Activated T-helper 1 cell treated with anti-CD3 and anti-CD28 coated beads, Interleukin-12 subunit alpha, Interleukin-12 subunit beta, Interleukin-2, Interleukin-4 antibody, amounts not matched to agents 30 ng/mL and 10 ng/mL and 1 ng/mL, durations not matched to agents 14 hours and 24 hours and 36 hours (primary cell): ENCODE data around the gene KCNG4. TPM values are rescaled to one million over a fixed set of nuclear protein-coding genes. Genes with fewer than 3 reads are reported as not detected.
A peak's percentile ranks its signal among the peaks of the same experiment; 100 is the strongest.

Source experiments
- DNase-seq: peaks from one replicate; pipeline ENCODE4 v3.0.0; 2021; ENCODE audit warnings: low spot score
- H3K27ac Mint-ChIP-seq: one replicate; pipeline ENCODE4 v1.8.0; 2021; ENCODE audit warnings: mild to moderate bottlenecking, mixed read lengths
- H3K27me3 Mint-ChIP-seq: one replicate; pipeline ENCODE4 v1.8.0; 2022; ENCODE audit warnings: mild to moderate bottlenecking, moderate library complexity, mixed read lengths; ENCODE audit not compliant: insufficient read depth
- H3K36me3 Mint-ChIP-seq: one replicate; pipeline ENCODE4 v1.8.0; 2021; ENCODE audit warnings: low read depth, mixed read lengths
- H3K4me1 Mint-ChIP-seq: one replicate; pipeline ENCODE4 v1.8.0; 2021; ENCODE audit warnings: low read depth, mixed read lengths
- H3K4me3 Mint-ChIP-seq: one replicate; pipeline ENCODE4 v1.8.0; 2021; ENCODE audit warnings: mild to moderate bottlenecking, moderate library complexity, mixed read lengths
- H3K9me3 Mint-ChIP-seq: one replicate; pipeline ENCODE4 v1.8.0; 2021; ENCODE audit warnings: mixed read lengths
- intact Hi-C: fragments of 100-400 bp; cut with micrococcal nuclease; formaldehyde crosslinking; loops from one replicate; pipeline ENCODE4 v1.15.1; 2024
- total RNA-seq: library from RNA; stranded (reverse); gene quantifications from 2 replicates; pipeline ENCODE4 v1.2.3, GENCODE V29; 2022

Gene KCNG4
- total RNA-seq, 1 donor from 2014 or later: not detected

DNA sequence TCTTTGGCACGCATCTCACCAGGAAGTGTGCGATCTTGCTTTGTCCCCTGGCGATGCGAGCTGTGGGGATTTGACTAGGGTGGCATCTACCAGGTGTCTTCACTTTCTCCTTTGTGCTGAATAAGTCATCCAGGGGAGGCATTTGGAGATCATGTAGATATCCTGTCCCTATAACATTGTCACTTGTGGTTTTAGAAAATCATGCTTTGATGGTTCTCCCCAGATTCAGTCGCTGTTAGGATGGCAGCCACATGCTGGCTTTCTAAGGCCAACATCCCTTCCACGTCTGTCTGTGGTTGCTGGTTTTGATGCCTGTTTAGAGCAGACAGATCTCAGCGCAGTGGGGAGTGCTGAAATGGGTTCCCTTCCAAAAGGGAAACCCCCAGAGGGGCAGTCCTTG, 46.3 kb downstream of the KCNG4 start:
- DNase-seq: no peak
- Mint-ChIP-seq H3K4me3 (no peak overlapping the region), H3K27me3 (no peaks in the 10 kb centered on the region), H3K36me3 (no peaks in the 10 kb centered on the region), H3K9me3 (no peaks in the 10 kb centered on the region), H3K4me1 (peaks cover 16% of the 10 kb centered on the region), H3K27ac (peak overlapping the region; percentile 56)
- intact Hi-C loops: no loop called here

DNA sequence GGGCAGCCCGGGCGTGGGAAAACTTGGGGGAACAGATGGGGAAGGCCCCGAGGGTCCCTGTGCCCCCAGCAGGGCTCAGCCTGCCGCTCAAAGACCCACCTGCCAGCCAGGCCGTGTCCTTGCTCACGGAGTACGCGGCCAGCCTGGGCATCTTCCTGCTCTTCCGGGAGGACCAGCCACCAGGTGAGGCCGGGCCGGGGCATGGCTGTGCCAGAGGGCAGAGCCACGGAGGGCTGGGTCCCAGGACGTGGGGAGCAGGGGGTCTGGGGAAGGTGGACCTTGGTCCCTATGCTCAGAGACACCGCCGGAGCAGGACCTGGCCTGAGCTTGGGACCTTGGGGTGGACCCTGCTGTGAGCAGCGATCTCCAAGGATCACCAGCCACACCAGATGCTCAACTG, 48.3 kb downstream of the KCNG4 start:
- Mint-ChIP-seq H3K9me3 (no peaks in the 10 kb centered on the region), H3K27me3 (no peaks in the 10 kb centered on the region), H3K4me1 (peaks cover 16% of the 10 kb centered on the region), H3K4me3 (no peak overlapping the region), H3K36me3 (no peaks in the 10 kb centered on the region), H3K27ac (no peak overlapping the region)
- intact Hi-C loops: no loop called here
- no peak for DNase-seq

DNA sequence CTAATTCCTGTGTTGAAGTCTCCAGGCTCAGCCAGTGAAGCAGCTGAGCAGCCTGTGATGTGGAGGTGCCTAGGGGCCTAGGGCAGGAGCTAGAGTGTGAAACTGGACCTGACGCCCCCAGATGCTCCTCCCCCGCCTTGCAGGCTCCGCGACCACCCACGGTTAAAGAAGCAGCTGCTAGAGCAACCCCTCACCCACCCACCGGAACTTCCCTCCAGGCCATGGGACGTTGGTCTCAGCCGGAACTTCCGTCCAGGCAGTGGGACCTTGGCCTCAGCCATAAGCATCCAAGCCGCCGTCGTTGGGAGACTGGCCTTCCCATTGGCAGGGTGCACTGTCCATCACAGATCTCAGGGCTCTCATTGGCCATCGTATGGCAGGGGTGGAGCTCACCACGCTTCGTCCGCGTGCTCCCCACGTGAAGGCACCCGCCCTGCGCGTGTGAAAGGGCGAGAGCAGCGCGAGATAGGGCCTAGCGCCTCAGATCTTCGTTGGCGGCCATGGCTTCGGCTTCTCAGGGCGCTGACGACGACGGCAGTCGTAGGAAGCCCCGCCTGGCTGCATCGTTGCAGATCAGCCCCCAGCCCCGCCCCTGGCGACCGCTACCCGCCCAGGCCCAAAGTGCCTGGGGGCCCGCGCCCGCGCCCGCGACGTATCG, 49.0 kb downstream of the KCNG4 start, which contains the start of gene ADAD2:
ADAD2 (plus strand) TSS at position 427 of the 658 bp plus-strand sequence; CDS start at position 501, 74 bp downstream.
- DNase-seq: no peak
- H3K9me3 Mint-ChIP-seq: no peaks in the 10 kb centered on the region
- intact Hi-C loops: no loop called here
- H3K4me1 Mint-ChIP-seq: peaks cover 19% of the 10 kb centered on the region
- H3K27ac Mint-ChIP-seq: no peak within 1 kb of the TSS
- H3K4me3 Mint-ChIP-seq: no peak within 1 kb of the TSS
- no peaks in the 10 kb centered on the region for H3K36me3 Mint-ChIP-seq
- H3K27me3 Mint-ChIP-seq: no peaks in the 10 kb centered on the region

DNA sequence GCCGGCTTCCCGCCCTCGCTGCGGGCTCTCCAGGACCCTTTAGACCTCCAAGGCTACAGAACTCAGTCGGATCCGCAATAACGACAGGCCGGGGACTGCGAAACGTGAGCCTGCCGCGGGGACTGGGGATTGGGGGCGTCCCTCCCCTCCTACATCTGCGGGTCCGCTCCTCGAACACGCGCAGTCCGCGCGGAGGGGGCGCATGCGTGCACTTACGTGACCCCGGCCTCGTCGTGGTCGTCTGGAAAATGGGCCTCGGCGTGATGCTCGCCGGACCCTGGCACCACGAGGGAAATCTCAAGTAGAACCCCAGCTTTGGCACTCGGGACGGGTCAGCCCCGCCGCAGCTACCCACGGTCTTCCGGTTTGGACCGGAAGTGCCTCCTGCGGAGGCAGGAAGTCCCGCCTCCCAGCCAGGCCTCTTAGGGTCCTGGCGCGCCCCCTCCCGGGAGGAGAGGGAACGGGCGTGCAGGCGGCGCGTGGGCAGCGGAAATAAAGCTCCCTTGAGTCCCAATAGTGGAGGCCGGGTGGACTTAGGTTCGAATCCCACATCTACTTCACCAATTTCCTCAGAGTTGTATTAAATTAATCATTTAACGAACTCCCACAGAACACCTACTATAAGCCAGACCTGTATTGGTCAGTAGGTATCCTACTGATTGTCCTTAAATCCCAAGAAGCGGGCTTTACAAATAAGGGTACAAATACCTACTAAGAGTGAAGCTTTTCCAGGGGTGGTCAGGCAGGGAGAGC, 53.0 kb downstream of the KCNG4 start, which contains the start of gene TAF1C:
TAF1C (minus strand) TSS at position 373 of the 753 bp plus-strand sequence. CDS start 2,069 bp downstream, outside the sequence.
- no peaks in the 10 kb centered on the region for H3K9me3 Mint-ChIP-seq
- peak within 1 kb of the TSS; percentile 89 for H3K27ac Mint-ChIP-seq
- H3K27me3 Mint-ChIP-seq: no peaks in the 10 kb centered on the region
- intact Hi-C loops: loop anchor here (1.0 to 10.0 kb wide), 7 partner anchors 42 to 380 kb away; partner anchors contain the start of genes DNAAF1, HSBP1, HSDL1 and MBTPS1
- peak within 1 kb of the TSS; percentile 95 for H3K4me3 Mint-ChIP-seq
- H3K4me1 Mint-ChIP-seq: peaks cover 6% of the 10 kb centered on the region
- peaks cover 17% of the 10 kb centered on the region for H3K36me3 Mint-ChIP-seq
- peak; percentile 86 for DNase-seq

DNA sequence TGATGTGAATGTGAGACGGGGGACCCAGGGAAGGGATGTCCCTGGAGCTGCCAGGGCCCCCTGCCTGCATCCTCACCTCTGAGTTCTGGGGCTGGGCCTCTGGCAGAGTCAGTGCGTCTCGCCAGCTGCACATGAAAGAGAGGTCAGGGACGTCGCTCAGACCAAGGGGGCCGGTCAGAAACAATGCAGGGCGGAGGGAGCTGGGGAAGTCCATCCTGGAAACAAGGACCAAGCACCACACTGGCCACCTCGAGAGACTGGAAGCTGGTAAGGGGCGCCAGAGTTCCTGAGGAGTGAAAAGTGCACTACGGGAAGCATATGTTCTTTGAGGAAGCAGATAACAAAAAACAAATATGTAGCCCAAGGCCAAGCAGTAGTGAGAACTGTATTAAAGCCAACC, 55.0 kb downstream of the KCNG4 start:
- Mint-ChIP-seq H3K4me3 (peak overlapping the region; percentile 95), H3K27me3 (no peaks in the 10 kb centered on the region), H3K9me3 (no peaks in the 10 kb centered on the region), H3K4me1 (peaks cover 6% of the 10 kb centered on the region), H3K27ac (no peak overlapping the region), H3K36me3 (peaks cover 19% of the 10 kb centered on the region)
- intact Hi-C loops: loop anchor here (5.0 to 10.0 kb wide), 2 partner anchors 320 to 377 kb away; partner anchors contain the start of genes HSBP1 and MEAK7
- no peak for DNase-seq

DNA sequence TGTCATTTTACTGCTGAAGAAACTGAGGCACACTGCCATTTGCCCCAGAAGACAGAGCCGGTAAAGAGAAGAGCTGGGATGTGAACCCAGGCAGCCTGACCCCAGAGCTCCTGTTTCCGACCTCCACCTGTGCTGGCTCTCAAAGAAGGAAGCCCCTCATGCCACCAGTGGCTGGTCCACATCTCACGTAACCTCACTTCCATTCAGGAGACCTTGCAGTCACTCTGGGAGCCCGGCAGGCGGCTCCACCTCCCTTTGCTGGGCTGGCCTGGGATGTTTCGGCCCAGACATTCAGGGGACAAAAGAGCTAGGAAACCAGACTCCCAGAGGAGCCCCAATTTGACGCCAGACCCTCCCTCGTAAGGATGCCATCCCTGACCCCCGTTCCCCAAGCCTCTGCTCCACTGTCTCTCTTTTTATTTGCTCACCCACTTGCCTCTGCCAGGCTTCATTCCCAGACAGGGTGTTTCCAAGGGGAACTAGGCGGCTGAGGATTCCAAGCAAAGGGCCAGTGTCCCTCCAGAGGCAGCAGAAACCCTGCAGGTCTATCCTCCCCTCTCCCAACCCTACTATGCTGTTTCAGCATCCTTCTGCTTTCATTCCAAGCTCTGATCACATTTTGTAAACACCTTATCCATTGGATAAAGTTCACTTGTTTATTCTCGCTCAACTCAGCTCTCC, 55.8 kb downstream of the KCNG4 start:
- H3K36me3 Mint-ChIP-seq: peaks cover 19% of the 10 kb centered on the region
- no peak overlapping the region for H3K4me3 Mint-ChIP-seq
- intact Hi-C loops: loop anchor here (10.0 kb wide), 1 partner anchor 321 kb away; the partner anchor contains the start of gene MEAK7
- H3K4me1 Mint-ChIP-seq: peaks cover 6% of the 10 kb centered on the region
- H3K9me3 Mint-ChIP-seq: no peaks in the 10 kb centered on the region
- no peaks in the 10 kb centered on the region for H3K27me3 Mint-ChIP-seq
- no peak for DNase-seq
- H3K27ac Mint-ChIP-seq: no peak overlapping the region

DNA sequence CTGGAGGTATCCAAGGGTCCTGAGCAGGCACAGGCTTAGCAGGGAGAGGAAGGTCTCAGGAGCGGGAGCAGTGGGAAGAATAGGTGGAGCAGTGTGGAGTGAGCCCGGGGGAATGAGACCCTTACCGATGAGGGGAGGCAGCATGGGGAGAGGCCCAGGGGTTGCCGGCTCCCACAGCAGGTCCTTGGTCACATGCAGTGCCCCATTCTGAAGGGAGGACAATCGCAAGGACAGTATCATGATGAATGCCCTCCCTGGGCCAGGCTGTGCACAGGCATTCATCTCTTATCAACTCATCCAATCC, 56.3 kb downstream of the KCNG4 start:
- no peak overlapping the region for H3K4me3 Mint-ChIP-seq
- no peaks in the 10 kb centered on the region for H3K27me3 Mint-ChIP-seq
- H3K9me3 Mint-ChIP-seq: no peaks in the 10 kb centered on the region
- no peak for DNase-seq
- intact Hi-C loops: loop anchor here (10.0 kb wide), 1 partner anchor 321 kb away; the partner anchor contains the start of gene MEAK7
- peaks cover 19% of the 10 kb centered on the region for H3K36me3 Mint-ChIP-seq
- H3K4me1 Mint-ChIP-seq: peaks cover 6% of the 10 kb centered on the region
- H3K27ac Mint-ChIP-seq: no peak overlapping the region

DNA sequence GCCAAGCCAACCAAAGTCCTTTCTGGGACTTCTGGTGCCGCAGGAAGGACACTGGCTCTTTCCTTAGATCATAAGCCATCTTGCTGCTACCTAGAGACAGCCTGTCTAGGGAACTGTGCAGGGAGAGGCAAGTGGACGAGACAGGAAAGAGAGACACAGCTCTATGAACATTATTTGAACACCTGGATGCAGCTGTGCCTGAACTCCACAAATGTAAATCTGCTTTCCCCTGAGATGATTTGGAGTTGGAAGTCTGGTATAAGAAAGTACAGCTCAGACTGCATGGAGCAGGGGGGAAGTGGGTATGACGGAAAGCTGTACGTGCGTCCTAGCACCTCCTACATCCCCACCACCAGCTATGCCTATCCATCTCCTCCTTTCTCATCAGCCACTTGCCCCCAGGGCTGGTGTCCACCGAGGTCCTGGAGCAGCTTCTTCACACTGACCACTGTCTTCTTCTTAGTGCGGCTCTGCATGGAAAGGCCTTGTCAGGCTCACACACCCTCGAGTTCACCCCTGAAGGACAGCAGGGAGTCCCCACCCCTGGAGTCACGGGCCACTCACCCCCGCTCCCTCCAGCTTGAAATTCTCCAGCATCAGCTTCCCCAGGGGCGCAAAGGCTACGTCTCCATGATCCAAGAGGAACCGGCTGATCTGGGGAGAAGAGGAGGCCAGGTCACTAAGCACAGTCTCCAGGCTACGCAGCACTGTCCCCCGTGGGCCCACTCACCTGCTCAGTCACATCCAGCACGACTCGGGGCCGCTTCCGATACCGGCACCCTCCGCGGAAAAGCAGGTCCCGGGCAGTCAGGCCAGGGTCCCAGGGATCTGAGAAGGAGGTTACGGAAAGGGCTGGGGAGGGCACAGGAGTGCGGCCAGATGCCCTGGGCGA, 56.9 kb downstream of the KCNG4 start:
- peaks cover 22% of the 10 kb centered on the region for H3K36me3 Mint-ChIP-seq
- no peaks in the 10 kb centered on the region for H3K9me3 Mint-ChIP-seq
- intact Hi-C loops: loop anchor here (10.0 kb wide), 1 partner anchor 322 kb away; the partner anchor contains the start of gene MEAK7
- no peak for DNase-seq
- H3K27me3 Mint-ChIP-seq: no peaks in the 10 kb centered on the region
- no peak overlapping the region for H3K4me3 Mint-ChIP-seq
- H3K27ac Mint-ChIP-seq: no peak overlapping the region
- peaks cover 8% of the 10 kb centered on the region for H3K4me1 Mint-ChIP-seq

DNA sequence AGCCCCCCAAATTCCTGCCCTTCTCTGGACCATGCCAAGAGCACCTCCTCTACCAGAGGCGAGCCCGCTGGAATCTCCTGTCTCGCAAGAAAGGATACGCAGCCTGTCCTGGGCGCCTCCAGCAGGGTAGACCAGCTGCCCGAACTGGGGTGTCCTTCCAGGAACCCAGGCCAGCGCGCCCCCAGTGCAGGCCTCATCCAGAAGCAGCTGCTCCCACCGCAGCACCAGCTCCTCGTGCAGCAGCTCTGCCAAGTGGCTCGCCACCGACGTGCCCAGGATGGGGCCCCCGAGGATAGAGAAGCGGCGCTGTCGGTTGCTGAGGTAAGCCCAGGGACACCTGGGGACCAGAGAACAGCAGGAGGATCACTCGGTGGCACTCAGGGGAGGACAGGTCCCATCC, 57.7 kb downstream of the KCNG4 start:
- no peak for DNase-seq
- intact Hi-C loops: loop anchor here (10.0 kb wide), 1 partner anchor 323 kb away; the partner anchor contains the start of gene MEAK7
- Mint-ChIP-seq H3K27ac (no peak overlapping the region), H3K4me3 (no peak overlapping the region), H3K27me3 (no peaks in the 10 kb centered on the region), H3K4me1 (peaks cover 12% of the 10 kb centered on the region), H3K9me3 (no peaks in the 10 kb centered on the region), H3K36me3 (peaks cover 24% of the 10 kb centered on the region)

DNA sequence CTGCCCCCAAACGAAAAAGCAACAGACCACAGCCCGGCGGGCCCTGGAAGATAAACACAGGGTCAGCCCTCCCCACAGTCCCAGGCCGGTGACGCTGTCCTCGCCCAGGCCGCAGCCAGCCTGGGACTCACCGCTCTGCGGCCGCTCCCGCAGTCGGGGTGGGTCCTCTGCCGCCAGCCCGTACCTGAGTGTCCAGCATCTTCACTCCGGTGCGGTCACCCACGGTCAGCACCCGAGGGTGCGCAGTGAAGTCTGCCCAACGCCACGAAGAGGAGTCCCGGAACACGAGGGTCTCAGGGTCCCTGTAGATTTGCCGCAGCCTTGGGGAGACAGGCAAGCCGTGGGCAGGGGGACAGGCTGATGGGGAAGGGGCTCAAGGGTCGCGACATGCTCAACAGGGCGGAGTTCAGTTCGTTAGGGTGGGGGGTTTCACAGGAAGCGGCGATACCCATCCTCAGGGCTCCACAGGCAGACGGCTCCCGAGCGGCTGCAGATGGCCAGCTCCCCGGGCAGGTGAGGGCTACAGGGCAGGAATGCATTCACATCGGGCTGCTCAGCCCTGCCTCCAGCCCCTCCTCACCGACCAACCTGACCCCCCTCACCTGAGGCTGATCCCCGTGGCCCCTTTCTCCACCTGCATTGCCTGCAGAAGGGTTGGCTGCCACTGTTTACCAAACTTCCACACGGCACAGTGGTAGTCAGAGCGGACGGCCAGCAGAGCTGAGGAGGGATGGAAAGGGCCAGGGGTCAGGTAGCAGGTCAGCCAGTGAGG, 58.5 kb downstream of the KCNG4 start:
- Mint-ChIP-seq H3K4me3 (no peak overlapping the region), H3K27me3 (no peaks in the 10 kb centered on the region), H3K27ac (no peak overlapping the region), H3K36me3 (peaks cover 24% of the 10 kb centered on the region), H3K9me3 (no peaks in the 10 kb centered on the region), H3K4me1 (peaks cover 12% of the 10 kb centered on the region)
- DNase-seq: no peak
- intact Hi-C loops: loop anchor here (10.0 kb wide), 1 partner anchor 323 kb away; the partner anchor contains the start of gene MEAK7

DNA sequence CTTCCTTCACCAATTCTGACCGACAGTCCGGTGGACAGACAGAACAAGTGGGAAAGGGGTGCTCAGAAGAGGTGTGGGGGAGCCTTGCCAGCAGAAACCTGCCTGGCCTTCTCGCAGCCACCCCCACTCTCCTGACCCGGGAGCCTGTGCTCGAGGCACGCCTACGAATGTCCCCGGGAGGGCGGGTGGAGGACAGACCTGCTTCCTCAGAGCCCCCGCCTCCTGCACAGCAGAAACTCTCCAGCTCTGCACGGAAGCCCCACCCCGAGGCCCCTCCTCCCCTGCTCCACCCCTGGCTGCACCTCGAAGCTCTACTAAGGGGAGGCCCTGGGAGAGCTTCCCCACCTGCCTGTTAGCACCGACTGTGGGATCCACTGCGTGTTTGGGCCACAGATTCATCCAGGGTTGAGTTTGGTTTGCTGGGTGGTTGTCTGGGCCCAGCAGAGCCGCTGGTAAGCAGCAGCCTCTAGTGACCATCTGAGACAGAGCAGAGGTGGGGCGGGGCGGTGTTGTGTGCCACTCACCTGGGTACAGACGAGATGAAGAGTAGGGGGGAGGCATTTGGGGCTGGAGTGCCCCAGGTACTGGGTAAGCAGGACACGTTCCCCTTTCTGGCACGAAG, 59.2 kb downstream of the KCNG4 start:
- H3K27me3 Mint-ChIP-seq: no peaks in the 10 kb centered on the region
- peaks cover 7% of the 10 kb centered on the region for H3K4me1 Mint-ChIP-seq
- no peaks in the 10 kb centered on the region for H3K9me3 Mint-ChIP-seq
- H3K4me3 Mint-ChIP-seq: no peak overlapping the region
- no peak for DNase-seq
- H3K36me3 Mint-ChIP-seq: peaks cover 24% of the 10 kb centered on the region
- intact Hi-C loops: loop anchor here (10.0 kb wide), 1 partner anchor 324 kb away; the partner anchor contains the start of gene MEAK7
- H3K27ac Mint-ChIP-seq: no peak overlapping the region
